ENCODE results near the gene ROBO1. TPM values are rescaled to one million over a fixed set of nuclear protein-coding genes. Genes with fewer than 3 reads are reported as not detected.

The ROBO1 gene
- total RNA-seq, 1 experiment from 2014 or later: 0.54 TPM

- no peak for DNase-seq (ENCODE audit: low read depth)
- in situ Hi-C loops (cut with HindIII; ENCODE audit: low pct_unique_long_range_greater_than_20kb, low sequenced_read_pairs): no loop called here
Observed at GRCh38 chr3:79497447-79498111, 270.2 kb downstream of the ROBO1 start.

- in situ Hi-C loops (cut with HindIII; ENCODE audit: low pct_unique_long_range_greater_than_20kb, low sequenced_read_pairs): no loop called here
- DNase-seq (ENCODE audit: low read depth): no peak
Observed at GRCh38 chr3:79491029-79491641, 276.7 kb downstream of the ROBO1 start.

- in situ Hi-C loops (cut with HindIII; ENCODE audit: low pct_unique_long_range_greater_than_20kb, low sequenced_read_pairs): no loop called here
- no peak for DNase-seq (ENCODE audit: low read depth)
Observed at GRCh38 chr3:79490165-79491028, 277.4 kb downstream of the ROBO1 start.

- in situ Hi-C loops (cut with HindIII; ENCODE audit: low pct_unique_long_range_greater_than_20kb, low sequenced_read_pairs): no loop called here
- DNase-seq (ENCODE audit: low read depth): no peak
Observed at GRCh38 chr3:79488407-79488806, 279.4 kb downstream of the ROBO1 start.

GRCh38 chr3:79480746-79481145, 287.1 kb downstream of the ROBO1 start:
- DNase-seq (ENCODE audit: low read depth): no peak
- in situ Hi-C loops (cut with HindIII; ENCODE audit: low pct_unique_long_range_greater_than_20kb, low sequenced_read_pairs): no loop called here

GRCh38 chr3:79478620-79479019, 289.2 kb downstream of the ROBO1 start:
- DNase-seq (ENCODE audit: low read depth): no peak
- in situ Hi-C loops (cut with HindIII; ENCODE audit: low pct_unique_long_range_greater_than_20kb, low sequenced_read_pairs): no loop called here

- in situ Hi-C loops (cut with HindIII; ENCODE audit: low pct_unique_long_range_greater_than_20kb, low sequenced_read_pairs): no loop called here
- DNase-seq (ENCODE audit: low read depth): no peak
Observed at GRCh38 chr3:79477242-79477641, 290.6 kb downstream of the ROBO1 start.

GRCh38 chr3:79473993-79474392, 293.8 kb downstream of the ROBO1 start:
- DNase-seq (ENCODE audit: low read depth): peak; percentile 32
- in situ Hi-C loops (cut with HindIII; ENCODE audit: low pct_unique_long_range_greater_than_20kb, low sequenced_read_pairs): no loop called here

- in situ Hi-C loops (cut with HindIII; ENCODE audit: low pct_unique_long_range_greater_than_20kb, low sequenced_read_pairs): no loop called here
- peak; percentile 23 for DNase-seq (ENCODE audit: low read depth)
Observed at GRCh38 chr3:79467721-79468120, 300.1 kb downstream of the ROBO1 start.

GRCh38 chr3:79461129-79461792, 306.5 kb downstream of the ROBO1 start:
- peak; percentile 12 for DNase-seq (ENCODE audit: low read depth)
- in situ Hi-C loops (cut with HindIII; ENCODE audit: low pct_unique_long_range_greater_than_20kb, low sequenced_read_pairs): no loop called here

GRCh38 chr3:79453600-79453999, 314.2 kb downstream of the ROBO1 start:
- no peak for DNase-seq (ENCODE audit: low read depth)
- in situ Hi-C loops (cut with HindIII; ENCODE audit: low pct_unique_long_range_greater_than_20kb, low sequenced_read_pairs): no loop called here

GRCh38 chr3:79436387-79436786, 331.4 kb downstream of the ROBO1 start:
- in situ Hi-C loops (cut with HindIII; ENCODE audit: low pct_unique_long_range_greater_than_20kb, low sequenced_read_pairs): no loop called here
- no peak for DNase-seq (ENCODE audit: low read depth)

- in situ Hi-C loops (cut with HindIII; ENCODE audit: low pct_unique_long_range_greater_than_20kb, low sequenced_read_pairs): no loop called here
- DNase-seq (ENCODE audit: low read depth): no peak
Observed at GRCh38 chr3:79427081-79427480, 340.7 kb downstream of the ROBO1 start.

- DNase-seq (ENCODE audit: low read depth): no peak
- in situ Hi-C loops (cut with HindIII; ENCODE audit: low pct_unique_long_range_greater_than_20kb, low sequenced_read_pairs): no loop called here
Observed at GRCh38 chr3:79424811-79425210, 343.0 kb downstream of the ROBO1 start.

- in situ Hi-C loops (cut with HindIII; ENCODE audit: low pct_unique_long_range_greater_than_20kb, low sequenced_read_pairs): no loop called here
- no peak for DNase-seq (ENCODE audit: low read depth)
Observed at GRCh38 chr3:79423417-79423816, 344.4 kb downstream of the ROBO1 start.

GRCh38 chr3:79421273-79421672, 346.5 kb downstream of the ROBO1 start:
- in situ Hi-C loops (cut with HindIII; ENCODE audit: low pct_unique_long_range_greater_than_20kb, low sequenced_read_pairs): no loop called here

GRCh38 chr3:79418855-79419621, 348.8 kb downstream of the ROBO1 start:
- no peak for DNase-seq (ENCODE audit: low read depth)

More at GRCh38 chr3:79421273-79421672, 346.5 kb downstream of the ROBO1 start:
- no peak for DNase-seq (ENCODE audit: low read depth)

GRCh38 chr3:79415356-79415755, 352.4 kb downstream of the ROBO1 start:
- in situ Hi-C loops (cut with HindIII; ENCODE audit: low pct_unique_long_range_greater_than_20kb, low sequenced_read_pairs): no loop called here

More at GRCh38 chr3:79418855-79419621, 348.8 kb downstream of the ROBO1 start:
- in situ Hi-C loops (cut with HindIII; ENCODE audit: low pct_unique_long_range_greater_than_20kb, low sequenced_read_pairs): no loop called here

More at GRCh38 chr3:79415356-79415755, 352.4 kb downstream of the ROBO1 start:
- no peak for DNase-seq (ENCODE audit: low read depth)

All from Caki2 (cell line).